Activated CD8-positive, alpha-beta T cell treated with anti-CD3 and anti-CD28 coated beads for 36 hours (primary cell): ENCODE measurements around the gene HHIP. TPM values are rescaled to one million over a fixed set of nuclear protein-coding genes. Genes with fewer than 3 reads are reported as not detected.
A peak's percentile ranks its signal among the peaks of the same experiment; 100 is the strongest.

Source experiments
- ATAC-seq: fragments of 200-7000 bp; cut with Tn5 transposase; one replicate; pipeline ENCODE4 v1.10.0; 2021; ENCODE audit warnings: mild to moderate bottlenecking, moderate library complexity
- CTCF ChIA-PET: fragments of 350-600 bp; sonication (Branson Sonifier 250); formaldehyde crosslinking; loops from one replicate; lab custom pipeline; 2021; ENCODE audit warnings: antibody characterized with exemption; lab: Charles Lee
- POLR2A ChIA-PET: fragments of 350-600 bp; sonication (Branson Sonifier 250); formaldehyde crosslinking; loops from one replicate; lab custom pipeline; 2021; ENCODE audit warnings: antibody characterized with exemption; lab: Charles Lee
- DNase-seq: peaks from one replicate; pipeline ENCODE4 v3.0.0-alpha.2; 2020
- H3K27ac Mint-ChIP-seq: one replicate; pipeline ENCODE4 v1.8.0; 2021; ENCODE audit warnings: mild to moderate bottlenecking, mixed read lengths
- H3K27me3 Mint-ChIP-seq: one replicate; pipeline ENCODE4 v1.8.0; 2021; ENCODE audit warnings: mixed read lengths
- H3K36me3 Mint-ChIP-seq: one replicate; pipeline ENCODE4 v1.8.0; 2021; ENCODE audit warnings: low read depth, mixed read lengths
- H3K4me1 Mint-ChIP-seq: one replicate; pipeline ENCODE4 v1.8.0; 2021; ENCODE audit warnings: low read depth, mixed read lengths
- H3K4me3 Mint-ChIP-seq: one replicate; pipeline ENCODE4 v1.8.0; 2021; ENCODE audit warnings: mild to moderate bottlenecking, moderate library complexity, mixed read lengths
- H3K9me3 Mint-ChIP-seq: one replicate; pipeline ENCODE4 v1.8.0; 2021; ENCODE audit warnings: mixed read lengths
- intact Hi-C: fragments of 100-400 bp; cut with micrococcal nuclease; formaldehyde crosslinking; loops from one replicate; pipeline ENCODE4 v1.10.0; 2022
- total RNA-seq, 2 experiments: library from RNA; stranded (reverse); gene quantifications; one replicate each; pipeline ENCODE4 v1.2.3, GENCODE V29; 2021
- TF ChIP-seq, protein P1 (sequence below): fragments of 200-600 bp; IDR thresholded peaks from one replicate; pipeline ENCODE4 v1.8.0; 2022; ENCODE audit warnings: antibody characterized with exemption, mild to moderate bottlenecking

Gene HHIP
- total RNA-seq, 2 experiments from 2014 or later: not detected

DNA sequence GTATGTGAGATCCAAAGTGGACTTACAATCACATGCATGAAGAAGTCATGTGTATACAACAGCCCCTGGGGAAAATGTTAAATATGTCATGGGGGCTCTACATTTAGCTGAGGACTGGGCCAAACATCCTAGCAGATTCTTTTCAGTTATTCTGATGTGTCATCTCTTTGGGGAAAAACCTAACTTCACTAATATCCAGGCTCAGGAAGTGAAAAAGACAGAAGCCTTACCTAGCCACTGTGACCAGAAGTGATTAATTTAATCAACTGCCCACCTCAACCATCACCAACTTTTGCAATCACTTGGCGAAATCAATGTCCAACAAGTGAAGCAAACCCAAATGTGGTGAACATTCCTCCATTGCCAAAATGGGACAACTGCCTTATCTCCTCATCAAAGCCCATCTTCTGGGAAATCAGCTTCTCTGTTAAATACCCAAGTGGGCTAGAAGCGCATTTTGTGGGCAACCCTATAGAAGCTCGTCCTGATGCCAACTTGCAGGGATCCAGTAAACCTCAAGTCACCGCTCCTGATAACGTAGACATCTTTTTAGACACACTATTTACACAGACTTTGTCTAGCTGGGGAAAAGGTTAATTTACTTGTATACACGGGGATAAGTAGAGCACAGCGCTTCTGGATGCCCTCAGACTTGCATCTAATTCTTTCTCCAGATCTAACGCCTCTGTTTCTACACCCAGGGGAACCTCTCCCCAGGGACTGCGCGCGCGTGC, 1.4 kb upstream of the HHIP start:
- ChIA-PET CTCF (no interaction called here), POLR2A (no interaction called here)
- H3K4me1 Mint-ChIP-seq: peaks cover 18% of the 10 kb centered on the region
- H3K27me3 Mint-ChIP-seq: peaks cover 42% of the 10 kb centered on the region
- intact Hi-C loops: no loop called here
- H3K27ac Mint-ChIP-seq: no peak overlapping the region
- H3K36me3 Mint-ChIP-seq: no peaks in the 10 kb centered on the region
- ATAC-seq: no peak
- TF ChIP-seq, protein P1, sequence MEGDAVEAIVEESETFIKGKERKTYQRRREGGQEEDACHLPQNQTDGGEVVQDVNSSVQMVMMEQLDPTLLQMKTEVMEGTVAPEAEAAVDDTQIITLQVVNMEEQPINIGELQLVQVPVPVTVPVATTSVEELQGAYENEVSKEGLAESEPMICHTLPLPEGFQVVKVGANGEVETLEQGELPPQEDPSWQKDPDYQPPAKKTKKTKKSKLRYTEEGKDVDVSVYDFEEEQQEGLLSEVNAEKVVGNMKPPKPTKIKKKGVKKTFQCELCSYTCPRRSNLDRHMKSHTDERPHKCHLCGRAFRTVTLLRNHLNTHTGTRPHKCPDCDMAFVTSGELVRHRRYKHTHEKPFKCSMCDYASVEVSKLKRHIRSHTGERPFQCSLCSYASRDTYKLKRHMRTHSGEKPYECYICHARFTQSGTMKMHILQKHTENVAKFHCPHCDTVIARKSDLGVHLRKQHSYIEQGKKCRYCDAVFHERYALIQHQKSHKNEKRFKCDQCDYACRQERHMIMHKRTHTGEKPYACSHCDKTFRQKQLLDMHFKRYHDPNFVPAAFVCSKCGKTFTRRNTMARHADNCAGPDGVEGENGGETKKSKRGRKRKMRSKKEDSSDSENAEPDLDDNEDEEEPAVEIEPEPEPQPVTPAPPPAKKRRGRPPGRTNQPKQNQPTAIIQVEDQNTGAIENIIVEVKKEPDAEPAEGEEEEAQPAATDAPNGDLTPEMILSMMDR: no peak
- no peaks in the 10 kb centered on the region for H3K9me3 Mint-ChIP-seq
- no peak for DNase-seq
- no peak overlapping the region for H3K4me3 Mint-ChIP-seq

GRCh38 chr4:144645102-144645630, 790 bp upstream of the HHIP start:
- H3K27me3 Mint-ChIP-seq: peaks cover 45% of the 10 kb centered on the region
- POLR2A ChIA-PET: no interaction called here
- no peak overlapping the region for H3K27ac Mint-ChIP-seq
- TF ChIP-seq, protein P1: no peak
- CTCF ChIA-PET: no interaction called here
- DNase-seq (no peak), ATAC-seq (no peak)
- H3K36me3 Mint-ChIP-seq: no peaks in the 10 kb centered on the region
- H3K4me3 Mint-ChIP-seq: peak overlapping the region; percentile 32
- peaks cover 18% of the 10 kb centered on the region for H3K4me1 Mint-ChIP-seq
- no peaks in the 10 kb centered on the region for H3K9me3 Mint-ChIP-seq
- intact Hi-C loops: no loop called here

DNA sequence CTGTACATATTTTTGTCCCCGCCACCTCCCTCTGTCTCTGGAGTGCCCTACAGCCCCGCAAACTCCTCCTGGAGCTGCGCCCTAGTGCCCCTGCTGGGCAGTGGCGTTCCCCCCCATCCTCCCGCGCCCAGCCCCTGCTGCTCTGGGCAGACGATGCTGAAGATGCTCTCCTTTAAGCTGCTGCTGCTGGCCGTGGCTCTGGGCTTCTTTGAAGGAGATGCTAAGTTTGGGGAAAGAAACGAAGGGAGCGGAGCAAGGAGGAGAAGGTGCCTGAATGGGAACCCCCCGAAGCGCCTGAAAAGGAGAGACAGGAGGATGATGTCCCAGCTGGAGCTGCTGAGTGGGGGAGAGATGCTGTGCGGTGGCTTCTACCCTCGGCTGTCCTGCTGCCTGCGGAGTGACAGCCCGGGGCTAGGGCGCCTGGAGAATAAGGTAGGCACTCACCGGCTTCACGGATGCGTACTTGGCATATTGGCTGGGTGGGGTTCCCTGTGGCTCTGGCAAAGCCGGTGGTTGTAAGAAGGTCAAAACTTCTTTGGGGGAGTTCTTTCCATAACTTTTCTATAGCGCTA, 653 bp downstream of the HHIP start:
- peak; percentile 14 for DNase-seq
- Mint-ChIP-seq H3K27ac (no peak overlapping the region), H3K4me1 (peaks cover 18% of the 10 kb centered on the region), H3K9me3 (no peaks in the 10 kb centered on the region), H3K36me3 (no peaks in the 10 kb centered on the region), H3K27me3 (peaks cover 47% of the 10 kb centered on the region), H3K4me3 (peak overlapping the region; percentile 71)
- ChIA-PET CTCF (no interaction called here), POLR2A (no interaction called here)
- ATAC-seq: peak; percentile 70
- intact Hi-C loops: no loop called here
- TF ChIP-seq, protein P1: no peak

GRCh38 chr4:144647095-144647561, 1.2 kb downstream of the HHIP start:
- H3K27ac Mint-ChIP-seq: no peak overlapping the region
- CTCF ChIA-PET: no interaction called here
- H3K36me3 Mint-ChIP-seq: no peaks in the 10 kb centered on the region
- POLR2A ChIA-PET: no interaction called here
- peak; percentile 38 for ATAC-seq
- intact Hi-C loops: no loop called here
- H3K4me3 Mint-ChIP-seq: peak overlapping the region; percentile 71
- DNase-seq: peak; percentile 45
- peaks cover 18% of the 10 kb centered on the region for H3K4me1 Mint-ChIP-seq
- peaks cover 49% of the 10 kb centered on the region for H3K27me3 Mint-ChIP-seq
- H3K9me3 Mint-ChIP-seq: no peaks in the 10 kb centered on the region
- TF ChIP-seq, protein P1: no peak

DNA sequence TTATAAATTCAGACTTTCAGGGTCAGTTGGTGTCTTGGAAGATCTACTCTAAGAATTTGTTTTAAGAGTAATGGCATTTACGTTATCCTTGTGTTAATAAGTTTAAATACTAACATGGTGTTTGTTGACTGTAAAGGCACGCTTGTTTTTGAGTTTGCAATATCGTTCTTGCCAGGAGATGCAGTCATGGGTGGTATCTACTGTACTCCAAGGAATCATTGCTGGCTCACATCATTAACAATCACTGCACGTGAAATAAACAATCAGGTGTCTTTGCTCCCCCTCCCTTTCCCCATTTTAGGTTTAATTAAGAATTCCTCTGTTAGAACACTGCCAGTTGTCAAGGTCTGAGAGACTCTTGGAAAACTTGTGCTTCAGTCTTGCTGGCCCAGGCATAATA, 1.6 kb downstream of the HHIP start:
- Mint-ChIP-seq H3K9me3 (no peaks in the 10 kb centered on the region), H3K36me3 (no peaks in the 10 kb centered on the region), H3K27me3 (peaks cover 50% of the 10 kb centered on the region), H3K27ac (no peak overlapping the region), H3K4me3 (peak overlapping the region; percentile 71), H3K4me1 (peaks cover 18% of the 10 kb centered on the region)
- ATAC-seq (no peak), DNase-seq (no peak)
- TF ChIP-seq, protein P1: no peak
- ChIA-PET CTCF (no interaction called here), POLR2A (no interaction called here)
- intact Hi-C loops: no loop called here
